WTC11 (cell line): ENCODE data around the gene SGIP1. TPM values are rescaled to one million over a fixed set of nuclear protein-coding genes. Genes with fewer than 3 reads are reported as not detected.

Experiments used
- ATAC-seq: fragments of 200-7000 bp; cut with Tn5 transposase; 2 replicates; pipeline ENCODE4 v1.10.0; 2021; ENCODE audit warnings: mild to moderate bottlenecking, moderate library complexity
- CTCF ChIA-PET: fragments of 300-600 bp; sonication (Branson Sonifier 250); formaldehyde crosslinking; loops from one replicate; lab custom pipeline; 2021; ENCODE audit warnings: antibody characterized with exemption; lab: Charles Lee
- POLR2A ChIA-PET: fragments of 350-600 bp; sonication (Branson Sonifier 250); formaldehyde crosslinking; loops from one replicate; lab custom pipeline; 2021; ENCODE audit warnings: antibody characterized with exemption; lab: Charles Lee
- DNase-seq: peaks from one replicate; pipeline ENCODE4 v3.0.0; 2021; ENCODE audit warnings: low spot score
- H3K27ac Mint-ChIP-seq: 2 replicates; pipeline ENCODE4 v1.8.0; 2021; ENCODE audit warnings: mixed read lengths
- H3K27me3 Mint-ChIP-seq: 2 replicates; pipeline ENCODE4 v1.8.0; 2021; ENCODE audit warnings: low read depth, mild to moderate bottlenecking, moderate library complexity, mixed read lengths
- H3K36me3 Mint-ChIP-seq: 2 replicates; pipeline ENCODE4 v1.8.0; 2021; ENCODE audit warnings: mixed read lengths
- H3K4me1 Mint-ChIP-seq: 2 replicates; pipeline ENCODE4 v1.8.0; 2022; ENCODE audit warnings: mixed read lengths
- H3K4me3 Mint-ChIP-seq: 2 replicates; pipeline ENCODE4 v1.8.0; 2021; ENCODE audit warnings: mild to moderate bottlenecking, moderate library complexity, mixed read lengths
- H3K9me3 Mint-ChIP-seq: 2 replicates; pipeline ENCODE4 v1.8.0; 2021; ENCODE audit warnings: mixed read lengths
- AR ChIP-seq: fragments of 250-450 bp; sonication (Bioruptor Pico); IDR thresholded peaks from 2 replicates; pipeline ENCODE4 v1.9.0; 2021; ENCODE audit warnings: mild to moderate bottlenecking
- ATF3 ChIP-seq: sonication (generic); formaldehyde crosslinking; conservative IDR thresholded peaks from 2 replicates; pipeline ENCODE4 v1.8.1; 2022; ENCODE audit warnings: mild to moderate bottlenecking, missing genetic modification reagents
- CBFB ChIP-seq: sonication (generic); formaldehyde crosslinking; IDR thresholded peaks from 2 replicates; pipeline ENCODE4 v1.8.1; 2022; ENCODE audit warnings: mild to moderate bottlenecking, low read depth, missing genetic modification reagents
- ETV6 ChIP-seq: sonication (generic); formaldehyde crosslinking; IDR thresholded peaks from 2 replicates; pipeline ENCODE4 v1.8.1; 2022; ENCODE audit warnings: mild to moderate bottlenecking, missing genetic modification reagents
- FOXJ3 ChIP-seq: sonication (generic); formaldehyde crosslinking; IDR thresholded peaks from 2 replicates; pipeline ENCODE4 v1.9.0; 2021; ENCODE audit warnings: missing genetic modification reagents, mild to moderate bottlenecking, borderline replicate concordance
- JAZF1 ChIP-seq: fragments of 250-450 bp; sonication (Bioruptor Pico); IDR thresholded peaks from 2 replicates; pipeline ENCODE4 v1.9.0; 2021; ENCODE audit warnings: moderate library complexity, mild to moderate bottlenecking, inconsistent platforms
- MYBL2 ChIP-seq: sonication (generic); formaldehyde crosslinking; IDR thresholded peaks from 2 replicates; pipeline ENCODE4 v1.8.1; 2023; ENCODE audit warnings: mild to moderate bottlenecking, moderate library complexity, missing genetic modification reagents
- PREB ChIP-seq: sonication (generic); formaldehyde crosslinking; IDR thresholded peaks from 2 replicates; pipeline ENCODE4 v1.8.1; 2022; ENCODE audit warnings: mild to moderate bottlenecking, missing genetic modification reagents, moderate library complexity, borderline replicate concordance
- SMAD4 ChIP-seq: sonication (generic); formaldehyde crosslinking; IDR thresholded peaks from 2 replicates; pipeline ENCODE4 v1.8.0; 2022; ENCODE audit warnings: mild to moderate bottlenecking, missing genetic modification reagents
- SOX15 ChIP-seq: fragments of 250-450 bp; sonication (Bioruptor Pico); IDR thresholded peaks from 2 replicates; pipeline ENCODE4 v1.9.0; 2021; ENCODE audit warnings: mild to moderate bottlenecking
- TEAD1 ChIP-seq: sonication (generic); formaldehyde crosslinking; IDR thresholded peaks from 2 replicates; pipeline ENCODE4 v1.8.0; 2022; ENCODE audit warnings: mild to moderate bottlenecking, missing genetic modification reagents
- TP53 ChIP-seq: sonication (generic); formaldehyde crosslinking; IDR thresholded peaks from 2 replicates; pipeline ENCODE4 v1.8.1; 2023; ENCODE audit warnings: mild to moderate bottlenecking, missing genetic modification reagents
- ZBTB21 ChIP-seq: sonication (generic); formaldehyde crosslinking; IDR thresholded peaks from 2 replicates; pipeline ENCODE4 v1.8.1; 2023; ENCODE audit warnings: mild to moderate bottlenecking, missing genetic modification reagents, borderline replicate concordance
- ZNF138 ChIP-seq: sonication (generic); formaldehyde crosslinking; conservative IDR thresholded peaks from 2 replicates; pipeline ENCODE4 v1.8.1; 2022; ENCODE audit warnings: mild to moderate bottlenecking, moderate library complexity, missing genetic modification reagents
- ZNF232 ChIP-seq: sonication (generic); formaldehyde crosslinking; IDR thresholded peaks from 2 replicates; pipeline ENCODE4 v1.8.0; 2022; ENCODE audit warnings: mild to moderate bottlenecking, missing genetic modification reagents
- total RNA-seq: library from RNA; stranded (reverse); gene quantifications from 3 replicates; pipeline ENCODE4 v1.2.3, GENCODE V29; 2021
- TF ChIP-seq, protein P1 (sequence below): sonication (generic); formaldehyde crosslinking; IDR thresholded peaks from 2 replicates; pipeline ENCODE4 v1.8.0; 2023; ENCODE audit warnings: mild to moderate bottlenecking, missing genetic modification reagents
- TF ChIP-seq, protein P2 (sequence below): sonication (generic); formaldehyde crosslinking; IDR thresholded peaks from 2 replicates; pipeline ENCODE4 v1.8.1; 2022; ENCODE audit warnings: low read depth, missing genetic modification reagents, borderline replicate concordance

Gene SGIP1
- total RNA-seq, 1 experiment from 2014 or later = 3.9 TPM

- TF ChIP-seq ATF3 (no peak), AR (CRISPR knock-in tag) (no peak), TP53 (CRISPR knock-in tag) (no peak), SMAD4 (CRISPR knock-in tag) (no peak), TEAD1 (CRISPR knock-in tag) (no peak), PREB (CRISPR knock-in tag) (no peak)
Observed at GRCh38 chr1:66550243-66550642, 16.3 kb downstream of the SGIP1 start (continued).

DNA sequence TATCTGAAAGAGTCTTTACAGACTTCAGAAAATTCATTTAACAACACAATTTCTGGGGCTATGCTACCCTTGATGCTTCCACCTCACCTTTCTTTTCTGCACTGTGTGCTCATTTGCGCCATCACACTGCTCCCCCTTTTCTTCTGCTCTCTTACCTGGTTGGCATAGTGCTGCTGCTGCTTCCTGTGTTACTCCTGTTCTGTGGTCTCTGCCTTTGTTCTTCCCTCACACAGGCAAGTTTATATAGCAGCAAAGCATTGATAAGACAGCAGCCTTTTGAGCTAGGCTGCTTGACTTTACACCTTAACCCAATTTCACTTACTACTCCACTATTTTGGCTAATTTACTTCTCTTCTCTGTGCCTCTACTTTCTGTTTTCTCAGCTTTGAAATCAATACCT is 18.3 kb downstream of the SGIP1 start:
- H3K9me3 Mint-ChIP-seq = peaks cover 9% of the 10 kb centered on the region
- no peak for DNase-seq
- POLR2A ChIA-PET = interaction anchor here (1.2 kb wide), 1 partner anchor 18 kb away, joined by 4 read pairs; the partner anchor contains the start of gene SGIP1
- no peak overlapping the region for H3K4me3 Mint-ChIP-seq
- no peak for TF ChIP-seq ETV6
- no peak for TF ChIP-seq ZNF138 (CRISPR knock-in tag)
- TF ChIP-seq, protein P1, sequence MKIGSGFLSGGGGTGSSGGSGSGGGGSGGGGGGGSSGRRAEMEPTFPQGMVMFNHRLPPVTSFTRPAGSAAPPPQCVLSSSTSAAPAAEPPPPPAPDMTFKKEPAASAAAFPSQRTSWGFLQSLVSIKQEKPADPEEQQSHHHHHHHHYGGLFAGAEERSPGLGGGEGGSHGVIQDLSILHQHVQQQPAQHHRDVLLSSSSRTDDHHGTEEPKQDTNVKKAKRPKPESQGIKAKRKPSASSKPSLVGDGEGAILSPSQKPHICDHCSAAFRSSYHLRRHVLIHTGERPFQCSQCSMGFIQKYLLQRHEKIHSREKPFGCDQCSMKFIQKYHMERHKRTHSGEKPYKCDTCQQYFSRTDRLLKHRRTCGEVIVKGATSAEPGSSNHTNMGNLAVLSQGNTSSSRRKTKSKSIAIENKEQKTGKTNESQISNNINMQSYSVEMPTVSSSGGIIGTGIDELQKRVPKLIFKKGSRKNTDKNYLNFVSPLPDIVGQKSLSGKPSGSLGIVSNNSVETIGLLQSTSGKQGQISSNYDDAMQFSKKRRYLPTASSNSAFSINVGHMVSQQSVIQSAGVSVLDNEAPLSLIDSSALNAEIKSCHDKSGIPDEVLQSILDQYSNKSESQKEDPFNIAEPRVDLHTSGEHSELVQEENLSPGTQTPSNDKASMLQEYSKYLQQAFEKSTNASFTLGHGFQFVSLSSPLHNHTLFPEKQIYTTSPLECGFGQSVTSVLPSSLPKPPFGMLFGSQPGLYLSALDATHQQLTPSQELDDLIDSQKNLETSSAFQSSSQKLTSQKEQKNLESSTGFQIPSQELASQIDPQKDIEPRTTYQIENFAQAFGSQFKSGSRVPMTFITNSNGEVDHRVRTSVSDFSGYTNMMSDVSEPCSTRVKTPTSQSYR (CRISPR knock-in tag) = no peak
- TF ChIP-seq, protein P2, sequence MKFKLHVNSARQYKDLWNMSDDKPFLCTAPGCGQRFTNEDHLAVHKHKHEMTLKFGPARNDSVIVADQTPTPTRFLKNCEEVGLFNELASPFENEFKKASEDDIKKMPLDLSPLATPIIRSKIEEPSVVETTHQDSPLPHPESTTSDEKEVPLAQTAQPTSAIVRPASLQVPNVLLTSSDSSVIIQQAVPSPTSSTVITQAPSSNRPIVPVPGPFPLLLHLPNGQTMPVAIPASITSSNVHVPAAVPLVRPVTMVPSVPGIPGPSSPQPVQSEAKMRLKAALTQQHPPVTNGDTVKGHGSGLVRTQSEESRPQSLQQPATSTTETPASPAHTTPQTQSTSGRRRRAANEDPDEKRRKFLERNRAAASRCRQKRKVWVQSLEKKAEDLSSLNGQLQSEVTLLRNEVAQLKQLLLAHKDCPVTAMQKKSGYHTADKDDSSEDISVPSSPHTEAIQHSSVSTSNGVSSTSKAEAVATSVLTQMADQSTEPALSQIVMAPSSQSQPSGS (CRISPR knock-in tag) = no peak
- no peak for TF ChIP-seq FOXJ3 (CRISPR knock-in tag)
- no peak for TF ChIP-seq JAZF1
- TF ChIP-seq ZBTB21 = no peak
- no peak for TF ChIP-seq SOX15 (CRISPR knock-in tag)
- no peak for TF ChIP-seq MYBL2 (CRISPR knock-in tag)
- no peak for TF ChIP-seq ZNF232 (CRISPR knock-in tag)
- no peak for TF ChIP-seq CBFB (CRISPR knock-in tag)
- TF ChIP-seq, all 79 proteins: peak for 0
- CTCF ChIA-PET = interaction anchor here (0.9 to 1.6 kb wide), 3 partner anchors 12 to 48 kb away, joined by 3 to 8 read pairs (median 4); no protein-coding TSS in a partner anchor
- peaks cover 35% of the 10 kb centered on the region for H3K4me1 Mint-ChIP-seq
- no peak overlapping the region for H3K27ac Mint-ChIP-seq
- ATAC-seq = peak; percentile 67
- H3K27me3 Mint-ChIP-seq = no peaks in the 10 kb centered on the region
- H3K36me3 Mint-ChIP-seq = peaks cover 3% of the 10 kb centered on the region
